Activated naive CD4-positive, alpha-beta T cell treated with anti-CD3 and anti-CD28 coated beads, Interleukin-2, amount 50 U/mL, for 16 hours (primary cell): Measurements from ENCODE around the gene SETD1B.
A peak's percentile ranks its signal among the peaks of the same experiment; 100 is the strongest.

Experiments
- DNase-seq: peaks from one replicate; pipeline ENCODE4 v3.0.0-alpha.2; 2020

Gene SETD1B

DNA sequence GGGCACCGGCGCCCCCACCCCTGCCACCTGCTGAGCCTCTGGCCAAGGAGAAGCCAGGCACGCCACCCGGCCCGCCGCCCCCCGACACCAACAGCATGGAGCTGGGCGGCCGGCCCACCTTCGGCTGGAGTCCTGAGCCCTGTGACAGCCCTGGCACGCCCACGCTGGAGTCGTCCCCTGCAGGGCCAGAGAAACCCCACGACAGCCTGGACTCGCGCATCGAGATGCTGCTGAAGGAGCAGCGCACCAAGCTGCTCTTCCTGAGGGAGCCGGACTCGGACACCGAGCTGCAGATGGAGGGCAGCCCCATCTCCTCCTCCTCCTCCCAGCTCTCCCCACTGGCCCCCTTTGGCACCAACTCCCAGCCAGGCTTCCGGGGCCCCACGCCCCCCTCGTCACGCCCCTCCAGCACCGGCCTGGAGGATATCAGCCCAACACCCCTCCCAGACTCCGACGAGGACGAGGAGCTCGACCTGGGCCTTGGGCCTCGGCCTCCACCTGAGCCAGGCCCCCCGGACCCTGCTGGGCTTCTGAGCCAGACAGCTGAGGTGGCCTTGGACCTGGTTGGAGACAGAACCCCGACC lies 6.5 kb downstream of the SETD1B start:
- DNase-seq = no peak

DNA sequence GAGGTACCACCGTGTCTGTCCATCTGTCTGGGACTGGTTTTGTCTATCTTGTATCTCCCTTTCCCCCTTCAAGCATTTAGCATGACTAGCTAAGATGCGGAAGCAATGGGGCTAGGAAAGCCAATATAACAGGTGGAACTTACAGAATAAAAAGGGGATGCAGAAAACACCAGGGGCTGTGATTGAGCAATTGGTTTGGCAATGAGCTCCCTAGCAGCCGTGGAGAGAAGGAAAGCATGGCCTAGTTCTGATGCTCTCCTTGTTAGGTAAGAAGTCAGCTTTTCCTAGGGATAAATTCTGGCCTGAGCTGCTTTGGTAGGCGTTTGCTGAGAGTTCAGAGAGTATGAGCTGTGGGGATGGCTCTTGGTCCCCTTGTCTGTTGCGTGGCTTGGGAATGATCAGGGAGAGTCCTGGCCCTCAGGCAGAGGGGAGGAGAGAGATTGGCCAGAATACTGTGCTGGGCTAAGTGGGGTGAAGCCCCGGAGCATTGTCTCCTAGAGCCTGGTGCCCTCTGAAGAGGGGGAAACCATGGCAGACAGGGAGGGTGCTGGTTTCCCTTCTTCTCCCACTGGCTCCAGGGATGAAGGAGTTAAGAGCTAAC lies 7.1 kb downstream of the SETD1B start:
- no peak for DNase-seq

DNA sequence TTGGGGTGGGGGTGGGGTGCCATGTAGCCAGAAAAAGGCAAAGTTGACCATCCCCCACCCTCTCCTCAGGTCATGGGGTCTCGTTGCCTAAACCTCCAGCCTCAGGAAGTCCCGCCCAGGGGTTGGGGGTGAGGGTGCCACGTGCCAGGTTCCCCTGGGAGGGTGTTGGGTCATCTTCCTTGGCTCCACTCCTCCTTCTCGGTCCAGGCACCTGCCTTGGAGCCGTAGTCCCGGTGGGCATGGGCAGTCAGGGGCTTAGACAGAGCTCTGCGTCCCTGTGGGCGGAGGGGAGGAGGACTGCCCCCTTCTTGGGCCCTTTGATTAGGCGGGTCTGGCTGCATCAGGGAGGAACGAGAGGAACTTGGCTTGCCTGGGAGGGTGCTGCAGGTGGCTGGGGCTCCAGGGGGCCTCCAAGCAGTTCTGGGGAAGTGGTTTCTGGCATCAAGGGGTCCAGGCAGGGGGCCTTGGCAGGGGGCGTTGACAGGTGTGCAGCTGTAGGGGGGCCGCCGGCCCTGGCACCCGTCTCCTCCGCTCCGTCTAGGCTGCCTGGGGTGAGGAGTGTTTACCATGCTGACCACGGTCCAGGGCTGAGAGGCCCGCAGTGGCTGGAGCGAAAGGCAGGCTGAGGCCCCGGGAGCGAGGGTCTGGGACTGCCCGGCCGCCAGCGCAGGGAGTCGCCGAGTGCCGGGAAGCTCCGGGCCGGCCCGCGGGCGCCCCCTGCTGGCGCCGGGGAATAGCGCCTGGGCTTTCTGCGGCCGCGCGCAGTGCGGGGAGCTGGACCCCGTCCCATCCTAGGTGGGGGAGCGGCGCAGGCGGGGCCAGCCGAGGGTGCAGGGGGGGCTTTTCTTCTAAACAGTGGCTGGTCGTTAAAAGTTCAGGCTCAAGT lies 7.9 kb downstream of the SETD1B start:
- peak; percentile 68 for DNase-seq

DNA sequence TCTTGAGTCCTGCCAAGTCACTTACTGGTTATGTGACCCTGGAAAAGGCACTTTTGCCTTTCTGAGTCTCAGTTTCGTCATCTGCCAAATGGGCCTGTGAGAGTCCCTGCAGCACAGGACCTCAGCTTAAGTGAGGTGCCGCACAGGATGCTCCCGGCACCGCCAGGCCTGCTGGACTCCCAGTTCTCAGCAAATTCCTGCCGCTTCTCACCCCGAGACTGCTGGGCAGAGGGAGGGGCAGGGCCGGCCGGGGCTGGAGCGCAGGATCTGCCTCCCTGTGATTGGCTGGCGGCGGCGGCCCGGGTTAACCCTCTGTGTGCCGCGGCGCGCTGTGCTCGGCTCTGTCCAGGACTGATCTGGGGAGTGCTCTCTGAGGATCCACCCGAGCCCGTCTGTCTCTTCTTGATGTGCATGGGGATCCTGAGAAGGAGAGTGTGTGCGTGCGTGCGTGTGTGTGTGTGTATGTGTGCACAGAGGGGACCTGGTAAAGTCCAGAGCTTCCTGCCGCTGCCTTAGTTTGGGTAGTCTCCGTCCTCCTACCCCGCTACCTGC lies 8.6 kb downstream of the SETD1B start:
- peak; percentile 39 for DNase-seq

DNA sequence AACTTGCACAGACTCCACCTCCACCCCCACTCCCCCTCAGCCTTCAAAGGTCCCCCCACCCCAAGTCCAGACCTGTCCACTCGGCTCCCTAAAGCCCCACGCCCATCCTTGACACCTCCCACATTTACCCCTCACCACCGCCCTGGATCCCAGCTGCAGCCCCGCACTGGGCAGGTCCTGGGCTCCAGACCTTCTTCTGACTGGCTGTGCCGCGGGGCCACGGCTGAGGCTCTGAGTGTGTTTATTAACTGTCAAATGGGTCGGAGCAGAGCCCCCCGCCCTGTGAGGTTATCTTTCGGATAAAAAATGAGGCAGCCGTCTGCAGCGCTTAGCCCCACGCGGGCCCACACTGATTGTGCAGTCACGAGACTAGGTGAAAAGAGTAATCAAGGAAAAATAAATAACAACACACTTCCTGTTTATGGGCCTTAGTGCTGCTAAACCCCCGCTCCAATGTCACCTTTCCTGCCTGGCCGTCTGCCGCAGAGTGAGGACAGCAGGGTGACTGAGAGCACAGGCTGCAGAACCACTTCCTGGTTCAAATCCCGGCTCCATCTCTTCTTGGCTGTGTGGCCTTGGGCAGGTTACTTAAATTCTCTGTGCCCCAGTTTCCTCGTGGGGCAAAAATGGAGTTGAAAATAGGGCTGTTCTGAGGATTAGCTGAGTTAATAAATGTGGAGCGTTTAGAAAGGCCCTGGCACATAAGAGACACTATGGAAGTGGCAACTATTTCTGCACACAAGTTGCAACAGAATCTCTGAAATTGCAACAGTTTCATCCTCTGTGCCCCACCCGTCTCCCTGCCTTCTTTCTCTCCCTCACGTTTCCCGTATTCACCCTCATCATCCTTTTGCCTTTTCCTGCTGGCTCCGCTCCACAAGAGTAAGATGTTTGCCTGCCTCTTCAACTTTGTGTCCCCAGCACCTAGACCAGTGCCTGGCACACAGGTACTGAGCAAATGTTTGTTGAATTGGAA lies 9.4 kb downstream of the SETD1B start:
- DNase-seq = peak; percentile 10

DNA sequence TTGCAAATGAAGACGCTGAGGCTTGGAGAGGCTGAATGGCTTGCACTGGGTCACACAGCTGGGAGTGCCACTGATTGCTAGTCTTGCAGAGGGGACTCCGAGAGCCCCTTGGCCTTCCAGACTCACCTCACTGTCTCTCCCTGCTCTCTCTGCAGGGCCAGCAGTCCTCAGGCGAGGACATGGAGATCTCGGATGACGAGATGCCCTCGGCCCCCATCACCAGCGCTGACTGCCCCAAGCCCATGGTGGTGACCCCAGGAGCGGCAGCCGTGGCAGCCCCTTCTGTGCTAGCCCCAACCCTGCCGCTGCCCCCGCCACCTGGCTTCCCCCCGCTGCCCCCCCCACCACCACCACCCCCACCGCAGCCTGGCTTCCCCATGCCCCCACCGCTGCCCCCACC lies 10.1 kb downstream of the SETD1B start:
- no peak for DNase-seq

DNA sequence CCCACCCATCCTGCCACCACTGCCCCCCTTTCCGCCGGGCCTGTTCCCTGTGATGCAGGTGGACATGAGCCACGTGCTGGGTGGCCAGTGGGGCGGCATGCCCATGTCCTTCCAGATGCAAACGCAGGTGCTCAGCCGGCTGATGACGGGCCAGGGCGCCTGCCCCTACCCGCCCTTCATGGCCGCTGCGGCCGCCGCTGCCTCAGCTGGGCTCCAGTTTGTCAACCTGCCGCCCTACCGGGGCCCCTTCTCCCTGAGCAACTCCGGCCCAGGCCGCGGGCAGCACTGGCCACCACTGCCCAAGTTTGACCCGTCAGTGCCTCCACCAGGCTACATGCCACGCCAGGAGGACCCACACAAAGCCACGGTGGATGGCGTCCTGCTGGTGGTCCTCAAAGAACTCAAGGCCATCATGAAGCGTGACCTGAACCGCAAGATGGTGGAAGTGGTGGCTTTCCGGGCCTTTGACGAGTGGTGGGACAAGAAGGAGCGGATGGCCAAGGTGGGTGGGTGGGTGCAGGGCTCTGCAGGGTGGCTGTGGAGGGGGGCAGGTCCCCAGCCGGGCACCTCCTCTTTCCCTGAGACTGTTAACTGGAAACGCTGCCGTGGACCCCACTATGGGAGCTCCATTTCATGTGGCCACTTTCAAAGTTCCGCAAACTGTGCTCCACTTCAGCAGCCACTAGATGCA lies 10.8 kb downstream of the SETD1B start:
- no peak for DNase-seq

DNA sequence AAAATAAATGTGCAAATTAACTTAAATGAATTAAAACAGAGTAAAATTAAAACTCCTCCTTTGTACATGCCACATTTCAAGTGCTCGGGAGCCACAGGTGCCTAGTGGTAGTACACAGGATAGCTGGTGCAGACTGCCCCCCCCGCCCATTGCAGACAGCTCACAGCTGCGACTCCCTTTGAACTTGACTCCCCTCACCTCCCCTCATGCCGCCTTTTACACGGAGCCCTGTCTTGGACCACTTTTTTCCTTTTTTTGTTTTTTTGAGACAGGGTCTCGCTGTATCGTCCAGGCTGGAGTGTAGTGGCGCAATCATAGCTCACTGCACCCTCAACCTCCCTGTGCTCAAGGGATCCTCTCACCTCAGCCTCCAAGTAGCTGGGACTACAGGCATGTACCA lies 11.5 kb downstream of the SETD1B start:
- no peak for DNase-seq

DNA sequence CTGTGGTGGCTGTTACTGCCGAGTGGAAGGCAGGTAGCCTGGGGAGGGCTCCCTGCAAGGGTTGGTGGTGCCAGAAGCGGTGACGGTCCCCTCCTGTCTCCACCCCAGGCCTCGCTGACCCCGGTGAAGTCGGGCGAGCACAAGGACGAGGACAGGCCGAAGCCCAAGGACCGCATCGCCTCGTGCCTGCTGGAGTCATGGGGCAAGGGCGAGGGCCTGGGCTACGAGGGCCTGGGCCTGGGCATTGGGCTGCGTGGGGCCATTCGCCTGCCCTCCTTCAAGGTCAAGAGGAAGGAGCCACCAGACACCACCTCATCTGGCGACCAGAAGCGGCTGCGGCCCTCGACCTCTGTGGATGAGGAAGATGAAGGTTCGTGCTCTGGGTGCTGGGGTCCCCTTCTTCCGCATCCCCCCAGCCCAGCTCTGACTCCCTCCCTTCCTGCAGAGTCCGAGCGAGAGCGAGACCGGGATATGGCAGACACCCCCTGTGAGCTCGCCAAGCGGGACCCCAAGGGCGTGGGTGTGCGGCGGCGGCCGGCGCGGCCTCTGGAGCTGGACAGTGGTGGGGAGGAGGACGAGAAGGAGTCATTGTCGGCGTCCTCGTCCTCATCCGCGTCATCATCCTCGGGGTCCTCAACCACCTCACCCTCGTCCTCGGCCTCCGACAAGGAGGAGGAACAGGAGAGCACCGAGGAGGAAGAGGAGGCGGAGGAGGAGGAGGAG lies 13.3 kb downstream of the SETD1B start:
- no peak for DNase-seq

DNA sequence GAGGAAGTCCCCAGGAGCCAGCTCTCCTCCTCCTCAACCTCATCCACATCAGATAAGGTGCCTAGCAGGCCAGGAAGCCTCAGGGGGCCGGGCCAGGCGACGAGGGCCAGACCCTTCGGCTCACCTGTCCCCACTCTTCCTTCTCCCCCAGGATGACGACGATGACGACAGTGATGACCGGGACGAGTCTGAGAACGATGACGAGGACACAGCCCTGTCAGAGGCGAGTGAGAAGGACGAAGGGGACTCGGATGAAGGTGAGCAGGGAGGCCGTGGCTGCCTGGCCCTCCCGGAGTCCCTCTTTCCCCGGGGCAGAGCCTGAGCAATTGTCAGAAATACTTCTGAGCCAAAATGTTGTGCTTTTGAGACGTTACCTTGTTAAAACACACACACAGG lies 13.8 kb downstream of the SETD1B start:
- no peak for DNase-seq

DNA sequence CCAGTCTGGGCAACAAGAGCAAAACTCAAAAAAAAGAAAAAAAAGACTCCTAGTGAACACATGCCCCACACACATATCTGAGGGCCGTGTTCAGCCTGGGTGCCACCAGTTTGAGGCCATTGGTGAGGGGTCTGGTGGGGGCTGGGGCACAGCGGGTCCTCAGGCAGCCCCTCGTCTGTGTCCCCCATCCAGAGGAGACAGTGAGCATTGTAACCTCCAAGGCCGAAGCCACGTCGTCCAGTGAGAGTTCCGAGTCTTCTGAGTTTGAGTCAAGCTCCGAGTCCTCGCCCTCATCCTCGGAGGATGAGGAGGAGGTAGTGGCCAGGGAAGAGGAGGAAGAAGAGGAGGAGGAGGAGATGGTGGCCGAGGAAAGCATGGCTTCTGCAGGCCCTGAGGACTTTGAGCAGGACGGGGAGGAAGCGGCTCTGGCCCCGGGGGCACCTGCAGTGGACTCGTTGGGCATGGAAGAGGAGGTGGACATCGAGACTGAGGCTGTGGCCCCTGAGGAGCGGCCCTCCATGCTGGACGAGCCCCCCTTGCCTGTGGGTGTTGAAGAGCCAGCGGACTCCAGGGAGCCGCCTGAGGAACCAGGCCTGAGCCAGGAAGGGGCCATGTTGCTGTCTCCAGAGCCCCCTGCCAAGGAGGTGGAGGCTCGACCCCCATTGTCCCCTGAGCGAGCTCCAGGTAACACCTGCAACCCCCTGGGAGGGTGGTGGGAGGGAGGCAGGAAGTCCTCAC lies 15.6 kb downstream of the SETD1B start:
- DNase-seq = no peak

DNA sequence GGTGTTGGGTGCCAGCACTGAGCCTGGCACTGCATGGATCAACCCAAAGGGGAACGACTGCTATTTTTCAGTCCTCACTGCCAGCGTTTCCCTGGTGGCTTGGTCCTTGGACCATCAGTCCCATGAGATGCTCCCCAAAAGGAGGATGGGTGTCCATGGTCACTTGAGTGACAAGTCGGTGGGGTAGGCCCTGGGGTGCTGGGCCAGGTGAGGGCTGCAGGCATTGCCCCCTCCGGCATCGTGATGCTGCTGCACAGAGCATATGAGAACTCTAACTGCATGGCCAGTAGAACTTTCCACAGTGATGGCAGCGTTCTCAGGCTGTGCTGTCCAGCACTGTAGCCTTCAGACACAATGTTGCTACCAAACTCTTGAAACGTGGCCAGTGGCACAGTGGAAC lies 16.2 kb downstream of the SETD1B start:
- no peak for DNase-seq

DNA sequence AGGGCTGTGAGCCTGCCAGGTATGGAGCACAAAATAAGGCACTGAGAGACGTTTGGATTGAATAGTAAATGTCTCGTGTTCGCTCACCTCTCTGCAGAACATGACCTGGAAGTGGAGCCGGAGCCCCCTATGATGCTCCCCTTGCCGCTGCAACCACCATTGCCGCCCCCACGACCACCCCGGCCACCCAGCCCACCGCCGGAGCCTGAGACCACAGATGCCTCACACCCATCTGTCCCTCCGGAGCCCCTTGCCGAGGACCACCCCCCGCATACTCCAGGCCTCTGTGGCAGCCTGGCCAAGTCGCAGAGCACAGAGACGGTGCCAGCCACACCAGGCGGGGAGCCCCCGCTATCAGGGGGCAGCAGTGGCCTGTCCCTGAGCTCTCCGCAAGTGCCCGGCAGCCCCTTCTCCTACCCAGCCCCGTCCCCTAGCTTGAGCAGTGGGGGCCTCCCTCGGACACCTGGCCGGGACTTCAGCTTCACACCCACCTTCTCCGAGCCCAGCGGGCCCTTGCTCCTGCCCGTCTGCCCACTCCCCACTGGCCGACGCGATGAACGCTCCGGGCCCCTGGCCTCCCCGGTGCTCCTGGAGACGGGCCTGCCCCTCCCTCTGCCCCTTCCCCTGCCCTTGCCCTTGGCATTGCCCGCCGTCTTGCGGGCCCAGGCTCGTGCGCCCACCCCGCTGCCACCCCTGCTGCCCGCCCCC lies 18.7 kb downstream of the SETD1B start:
- DNase-seq = no peak

DNA sequence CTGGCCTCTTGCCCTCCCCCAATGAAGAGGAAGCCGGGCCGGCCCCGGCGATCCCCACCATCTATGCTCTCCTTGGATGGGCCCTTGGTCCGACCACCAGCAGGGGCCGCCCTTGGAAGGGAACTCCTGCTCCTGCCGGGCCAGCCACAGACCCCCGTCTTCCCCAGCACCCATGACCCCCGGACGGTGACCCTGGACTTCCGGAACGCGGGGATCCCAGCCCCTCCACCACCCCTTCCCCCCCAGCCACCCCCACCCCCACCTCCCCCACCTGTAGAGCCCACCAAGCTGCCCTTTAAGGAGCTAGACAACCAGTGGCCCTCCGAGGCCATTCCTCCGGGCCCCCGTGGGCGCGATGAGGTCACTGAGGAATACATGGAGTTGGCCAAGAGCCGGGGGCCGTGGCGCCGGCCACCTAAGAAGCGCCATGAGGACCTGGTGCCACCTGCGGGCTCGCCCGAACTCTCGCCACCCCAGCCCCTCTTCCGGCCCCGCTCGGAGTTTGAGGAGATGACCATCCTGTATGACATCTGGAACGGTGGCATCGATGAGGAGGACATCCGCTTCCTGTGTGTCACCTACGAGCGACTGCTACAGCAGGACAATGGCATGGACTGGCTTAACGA lies 19.4 kb downstream of the SETD1B start:
- DNase-seq = no peak

DNA sequence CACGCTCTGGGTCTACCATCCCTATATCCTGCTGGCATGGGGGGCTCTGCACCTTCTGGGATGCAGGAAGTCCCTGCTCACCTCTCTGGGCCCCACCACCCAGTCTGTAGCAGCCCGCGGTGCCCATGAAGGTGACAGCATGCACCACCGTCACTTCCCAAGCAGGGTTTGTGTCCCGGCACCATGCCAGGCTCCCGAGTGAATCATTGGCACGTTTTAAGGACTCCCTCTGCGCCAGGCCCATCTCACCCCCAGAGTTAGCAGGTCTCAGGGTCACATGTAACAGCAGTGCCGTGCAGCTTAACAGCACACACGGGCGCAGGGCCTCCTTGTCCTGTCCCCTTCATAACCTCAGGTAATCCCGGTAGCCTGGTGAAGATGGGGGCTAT lies 19.9 kb downstream of the SETD1B start:
- DNase-seq = no peak

DNA sequence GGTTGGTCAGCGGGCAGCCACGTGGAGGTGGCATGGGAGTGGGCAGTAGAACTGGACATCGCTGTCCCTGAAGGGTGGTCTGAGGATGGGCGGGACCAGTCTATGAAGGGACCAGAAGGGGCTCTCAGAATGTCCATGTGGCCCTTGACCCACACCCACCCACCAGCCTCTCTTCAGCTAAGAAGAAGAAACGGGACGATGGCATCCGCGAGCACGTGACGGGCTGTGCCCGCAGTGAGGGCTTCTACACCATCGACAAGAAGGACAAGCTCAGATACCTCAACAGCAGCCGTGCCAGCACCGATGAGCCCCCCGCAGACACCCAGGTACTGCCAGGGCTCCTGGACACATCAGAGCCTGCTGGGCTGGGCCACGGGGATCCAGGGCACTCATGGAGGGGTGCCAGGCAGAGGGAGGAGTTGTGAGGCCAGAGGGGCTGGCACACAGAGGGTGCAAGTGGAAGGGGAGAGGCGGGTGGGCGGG lies 21.3 kb downstream of the SETD1B start:
- no peak for DNase-seq

DNA sequence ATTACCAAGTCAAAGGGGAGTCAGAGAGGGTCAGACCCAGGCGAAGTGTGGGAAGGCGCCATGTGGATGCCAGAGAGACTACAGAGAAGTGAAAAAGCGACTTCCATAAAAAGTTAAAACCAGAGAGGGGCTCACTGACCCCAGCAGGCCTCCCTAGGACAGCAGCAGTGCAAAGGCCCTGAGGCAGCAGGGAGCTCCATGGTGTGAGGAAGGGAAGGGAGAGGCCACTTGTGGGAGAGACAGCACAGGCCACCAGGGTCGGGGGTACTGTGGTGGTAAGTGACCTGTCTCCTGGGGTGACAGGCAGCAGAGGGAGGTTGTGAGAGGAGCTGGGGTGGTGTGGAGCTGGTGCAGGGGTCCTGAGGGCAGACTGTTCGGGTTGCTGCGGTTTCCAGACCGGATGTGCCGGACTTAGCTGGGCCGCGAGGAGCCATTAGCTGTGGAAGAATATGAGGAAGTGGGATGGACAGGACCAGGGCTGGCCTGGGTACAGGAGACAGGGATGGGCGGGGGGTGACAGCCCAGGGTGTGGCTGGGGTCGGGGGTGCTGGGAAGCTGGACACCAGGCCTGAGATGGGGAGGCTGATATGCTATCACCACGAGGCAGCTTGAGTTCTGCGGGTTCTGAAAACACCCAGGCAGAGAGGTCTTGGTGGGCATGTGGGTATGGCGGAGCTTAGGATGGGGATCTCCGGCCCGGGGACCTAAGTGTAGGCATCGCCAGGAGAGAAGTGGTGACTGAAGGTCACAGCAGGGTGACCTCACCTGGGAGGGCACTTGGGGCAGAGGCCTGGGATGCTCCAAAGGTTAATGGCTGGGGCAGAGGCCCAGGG lies 22.7 kb downstream of the SETD1B start:
- no peak for DNase-seq

DNA sequence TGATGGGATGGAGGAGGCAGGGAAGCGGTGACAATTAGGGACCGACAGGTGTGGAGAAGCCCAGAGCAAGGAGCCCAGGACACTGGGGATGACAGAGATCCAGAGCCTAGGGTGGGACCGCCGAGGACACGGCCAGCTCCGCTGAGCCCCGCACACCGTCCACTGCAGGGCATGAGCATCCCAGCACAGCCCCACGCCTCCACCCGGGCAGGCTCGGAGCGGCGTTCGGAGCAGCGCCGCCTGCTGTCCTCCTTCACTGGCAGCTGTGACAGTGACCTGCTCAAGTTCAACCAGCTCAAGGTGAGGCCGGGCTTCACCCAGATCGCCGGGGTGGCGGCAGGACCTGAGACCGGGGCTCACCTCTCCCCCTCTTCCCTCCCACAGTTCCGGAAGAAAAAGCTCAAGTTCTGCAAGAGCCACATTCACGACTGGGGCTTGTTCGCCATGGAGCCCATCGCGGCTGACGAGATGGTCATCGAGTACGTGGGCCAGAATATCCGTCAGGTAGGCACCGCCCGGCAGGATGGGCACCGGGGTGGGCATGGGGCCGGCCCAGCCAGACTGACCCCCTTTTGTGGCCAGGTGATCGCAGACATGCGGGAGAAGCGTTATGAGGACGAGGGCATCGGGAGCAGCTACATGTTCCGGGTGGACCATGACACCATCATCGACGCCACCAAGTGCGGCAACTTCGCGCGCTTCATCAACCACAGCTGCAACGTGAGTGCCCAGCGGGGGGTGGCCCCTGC lies 23.7 kb downstream of the SETD1B start:
- no peak for DNase-seq
